ENCODE data around the gene PRMT3.
"Not testable (repeated sequence)": the region's sequence is repeated elsewhere in the genome, so short reads cannot be mapped to it uniquely, and the experiment has no call there.

PRMT3 gene

GRCh38 chr11:20457934-20458680 is 70.6 kb downstream of the PRMT3 start:
- no peak for DNase-seq (ENCODE audit: low spot score)

GRCh38 chr11:20458905-20459632 is 71.6 kb downstream of the PRMT3 start:
- DNase-seq (ENCODE audit: low spot score) = no peak

DNA sequence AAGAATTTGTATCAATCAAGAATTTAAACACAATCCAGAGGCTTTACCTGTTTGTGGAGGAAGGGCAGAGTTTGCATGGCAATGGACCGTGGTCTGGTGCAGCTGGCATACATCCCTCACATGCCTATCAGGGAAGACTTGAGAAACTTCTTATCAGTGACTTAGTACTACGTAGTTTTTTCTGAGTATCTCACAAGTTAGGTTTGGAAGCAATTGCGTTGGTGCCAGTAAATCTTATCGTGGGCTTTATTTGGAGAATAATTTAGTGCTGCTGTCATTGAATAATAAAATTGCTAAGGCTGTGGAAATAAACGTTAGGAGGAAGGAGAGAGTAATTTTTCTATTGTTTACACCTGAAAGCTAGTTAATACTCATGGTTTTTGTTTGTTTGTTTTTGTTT is 72.3 kb downstream of the PRMT3 start:
- DNase-seq (ENCODE audit: low spot score) = no peak

- no peak for DNase-seq (ENCODE audit: low spot score)
Measured at GRCh38 chr11:20464518-20464917, 77.0 kb downstream of the PRMT3 start.

DNA sequence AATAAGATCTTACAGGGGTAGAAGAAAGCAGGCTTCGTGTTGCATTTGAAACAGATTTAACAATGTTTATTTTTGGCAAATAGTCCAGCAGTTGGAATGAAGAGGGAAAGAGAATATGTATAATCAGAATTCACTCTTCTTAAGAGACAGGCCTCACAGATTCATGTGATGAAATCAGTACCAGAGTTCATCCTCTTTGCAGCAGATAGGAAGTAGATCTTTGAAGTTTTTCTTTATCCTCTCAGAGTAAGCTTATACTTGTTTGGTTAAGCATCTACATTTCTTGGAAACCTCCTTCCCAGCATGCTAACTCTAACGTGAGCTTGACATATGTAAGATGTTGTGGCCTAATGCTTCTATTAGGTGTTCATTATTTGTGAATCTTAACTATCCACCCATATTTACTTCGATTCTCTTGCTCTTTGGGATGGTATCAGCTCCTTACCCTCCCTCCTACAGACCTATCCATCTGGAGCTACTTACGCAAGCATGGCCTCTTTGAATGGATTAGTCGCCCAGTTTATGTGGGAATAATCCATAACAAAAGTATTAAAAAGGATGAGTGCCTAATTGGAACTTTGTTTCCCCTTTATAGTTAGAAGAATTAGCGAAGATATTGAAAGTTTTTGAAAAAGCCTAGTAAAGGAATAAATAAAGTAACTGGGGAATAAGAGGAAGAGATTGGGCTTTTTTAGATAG is 80.1 kb downstream of the PRMT3 start:
- DNase-seq (ENCODE audit: low spot score) = no peak

DNA sequence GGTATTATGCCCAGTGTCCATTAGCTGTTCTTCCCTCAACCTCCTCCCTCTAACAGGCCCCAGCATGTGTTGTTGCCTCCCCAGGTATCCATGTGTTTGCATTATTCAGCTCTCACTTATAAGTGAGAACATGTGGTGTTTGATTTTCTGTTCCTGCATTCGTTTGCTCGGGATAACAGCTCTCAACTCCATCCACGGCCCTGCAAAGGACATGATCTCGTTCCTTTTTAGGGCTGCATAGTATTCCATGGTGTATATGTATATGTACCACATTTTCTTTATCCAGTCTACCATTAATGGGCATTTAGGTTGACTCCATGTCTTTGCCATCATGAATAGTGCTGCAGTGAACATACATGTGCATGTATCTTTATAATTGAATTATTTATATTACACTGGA is 82.8 kb downstream of the PRMT3 start:
- DNase-seq (ENCODE audit: low spot score) = no peak

DNA sequence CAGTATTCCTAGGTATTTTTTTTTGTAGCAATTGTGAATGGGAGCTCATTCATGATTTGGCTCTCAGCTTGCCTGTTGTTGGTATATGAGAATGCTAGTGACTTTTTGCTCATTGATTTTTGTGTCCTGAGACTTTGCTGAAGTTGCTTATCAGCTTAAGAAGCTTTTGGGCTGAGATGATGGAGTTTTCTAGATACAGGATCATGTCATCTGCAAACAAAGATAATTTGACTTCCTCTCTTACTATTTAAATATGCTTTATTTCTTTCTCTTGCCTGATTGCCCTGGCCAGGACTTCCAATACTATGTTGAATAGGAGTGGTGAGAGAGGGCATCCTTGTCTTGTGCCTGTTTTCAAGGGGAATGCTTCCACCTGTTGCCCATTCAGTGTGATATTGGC is 84.4 kb downstream of the PRMT3 start:
- not testable (repeated sequence) for DNase-seq (ENCODE audit: low spot score)

DNA sequence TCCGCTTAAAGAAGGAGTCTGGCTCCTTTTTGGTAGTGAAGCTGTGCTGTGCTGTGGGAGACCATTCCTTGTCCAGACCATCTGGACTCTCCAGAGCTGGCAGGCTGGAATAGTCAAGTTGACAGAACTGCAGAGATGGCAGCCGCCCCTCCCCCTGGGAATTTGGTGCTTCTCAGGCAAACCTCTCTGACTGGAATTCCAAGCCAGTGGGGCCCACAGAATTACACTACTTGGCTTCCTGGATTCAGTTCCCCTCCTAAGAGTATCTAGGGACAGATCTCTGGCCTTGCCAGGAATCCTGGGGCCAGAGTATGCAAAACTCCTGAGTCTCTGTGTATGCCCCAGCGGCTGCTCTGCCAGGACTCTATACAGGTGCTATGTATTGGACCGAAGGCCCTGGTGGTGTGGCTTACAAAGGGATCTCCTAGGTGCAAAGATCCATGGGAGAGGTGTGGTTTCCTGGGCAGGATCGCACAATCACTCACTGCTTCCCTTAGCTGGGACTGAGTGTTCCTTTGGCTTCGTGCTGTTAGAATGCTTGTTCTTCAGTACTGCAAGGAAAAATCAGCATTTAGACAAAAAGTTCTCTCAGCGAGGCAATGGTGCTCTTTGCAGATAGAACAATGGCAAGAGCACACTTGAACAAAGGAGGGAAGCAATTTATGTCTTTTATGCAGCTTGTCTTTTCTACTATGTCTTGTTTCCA is 86.8 kb downstream of the PRMT3 start:
- no peak for DNase-seq (ENCODE audit: low spot score)

DNA sequence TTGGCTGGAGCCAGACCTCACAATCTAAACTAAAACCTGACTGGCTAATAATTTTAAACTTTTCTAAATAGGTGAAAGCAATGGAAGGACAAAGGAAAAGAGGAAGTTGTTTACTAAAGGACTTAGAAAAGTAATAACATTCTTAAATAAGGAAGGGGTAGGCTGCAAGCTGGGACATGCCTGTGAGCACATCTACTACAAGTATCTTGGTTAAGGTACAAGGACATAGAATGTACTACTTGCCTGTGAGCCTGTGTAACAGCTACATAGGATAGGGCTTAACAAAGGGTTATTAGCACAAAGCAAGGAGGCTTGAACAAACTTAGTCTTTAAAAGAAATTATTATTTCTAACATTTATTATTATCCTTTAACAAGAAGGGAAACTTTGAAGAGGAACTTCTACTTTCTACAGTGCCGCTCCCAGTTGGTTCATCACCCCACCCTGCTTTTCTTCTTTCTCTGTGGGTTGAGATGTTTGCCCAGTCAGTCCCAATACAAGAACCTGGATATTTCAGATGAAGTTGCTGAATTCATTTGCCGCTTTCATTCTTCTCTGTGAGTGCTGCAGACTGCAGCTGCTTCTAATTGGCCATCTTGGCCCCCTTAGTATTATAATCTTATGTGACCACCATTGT is 87.5 kb downstream of the PRMT3 start:
- DNase-seq (ENCODE audit: low spot score) = no peak

DNA sequence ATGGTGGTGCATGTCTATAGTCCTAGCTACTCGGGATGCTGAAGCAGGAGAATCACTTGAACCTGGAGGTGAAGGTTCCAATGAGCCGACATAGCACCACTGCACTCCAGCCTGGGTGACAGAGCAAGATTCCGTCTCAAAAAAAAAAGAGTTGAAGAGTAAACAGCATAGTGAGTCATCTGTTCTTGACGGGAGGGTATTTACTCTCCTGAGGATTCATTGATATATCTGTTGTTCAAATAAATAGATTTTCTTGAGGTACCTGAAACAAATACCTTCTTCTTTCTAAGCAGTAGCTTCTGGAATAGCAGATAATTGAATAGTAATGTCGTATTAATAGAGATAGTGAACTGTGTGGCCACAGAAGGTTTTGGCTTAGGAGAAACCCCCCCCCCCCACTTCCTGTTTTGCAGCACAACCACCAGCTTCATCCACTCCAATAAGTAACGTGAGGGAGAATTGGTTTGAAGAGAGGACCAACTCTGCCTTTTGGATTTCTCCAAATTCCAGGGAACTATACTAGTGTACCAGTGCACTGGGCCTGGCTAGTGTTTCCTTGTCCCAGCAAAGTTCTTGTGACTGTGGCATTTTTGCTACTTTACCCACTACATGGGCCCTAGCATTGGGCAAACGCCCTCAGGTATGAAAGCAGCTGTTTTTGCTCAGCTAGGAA is 90.0 kb downstream of the PRMT3 start:
- DNase-seq (ENCODE audit: low spot score) = no peak

GRCh38 chr11:20479513-20479912 is 92.0 kb downstream of the PRMT3 start:
- no peak for DNase-seq (ENCODE audit: low spot score)

GRCh38 chr11:20483931-20484330 is 96.4 kb downstream of the PRMT3 start:
- no peak for DNase-seq (ENCODE audit: low spot score)

- DNase-seq (ENCODE audit: low spot score) = not testable (repeated sequence)
Measured at GRCh38 chr11:20484416-20484815, 96.9 kb downstream of the PRMT3 start.

DNA sequence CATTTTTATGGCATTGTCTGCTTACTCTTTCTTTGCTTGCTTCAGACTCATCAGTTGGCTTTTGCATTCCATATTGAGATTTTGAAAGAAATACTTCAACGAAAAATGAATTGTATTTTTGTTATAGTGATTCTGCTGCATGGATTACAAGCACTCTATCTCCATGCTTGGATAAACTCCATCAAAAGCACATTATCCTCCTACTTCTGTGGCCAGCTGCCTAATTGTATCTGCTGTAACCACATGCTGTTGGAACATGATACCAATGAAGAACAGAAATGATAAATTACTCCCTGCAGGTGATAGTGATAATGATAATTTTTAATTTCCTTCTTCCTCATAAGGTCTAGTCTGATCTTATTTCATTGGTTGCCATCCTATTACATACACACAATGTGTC is 100.8 kb downstream of the PRMT3 start:
- no peak for DNase-seq (ENCODE audit: low spot score)

DNA sequence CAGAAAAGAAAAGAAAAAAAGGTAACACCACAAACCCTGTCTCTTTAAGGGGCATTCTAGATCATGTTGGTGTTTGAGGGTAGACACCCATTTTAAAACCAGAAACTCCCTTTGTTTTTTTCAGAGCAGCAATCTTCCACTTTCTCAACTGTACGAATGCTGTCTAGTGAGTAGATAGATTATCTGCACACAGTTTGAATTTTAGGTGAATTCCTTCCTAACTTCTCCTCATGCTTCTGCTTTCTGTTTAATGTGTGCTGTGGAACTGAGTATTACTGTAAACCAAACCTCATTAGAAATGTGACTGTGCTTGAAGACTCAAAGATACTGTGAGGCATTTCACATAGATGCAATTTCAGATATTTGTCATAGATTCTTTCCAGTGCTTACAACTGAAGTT is 102.4 kb downstream of the PRMT3 start:
- DNase-seq (ENCODE audit: low spot score) = no peak

- no peak for DNase-seq (ENCODE audit: low spot score)
Measured at GRCh38 chr11:20493340-20493739, 105.8 kb downstream of the PRMT3 start.

DNA sequence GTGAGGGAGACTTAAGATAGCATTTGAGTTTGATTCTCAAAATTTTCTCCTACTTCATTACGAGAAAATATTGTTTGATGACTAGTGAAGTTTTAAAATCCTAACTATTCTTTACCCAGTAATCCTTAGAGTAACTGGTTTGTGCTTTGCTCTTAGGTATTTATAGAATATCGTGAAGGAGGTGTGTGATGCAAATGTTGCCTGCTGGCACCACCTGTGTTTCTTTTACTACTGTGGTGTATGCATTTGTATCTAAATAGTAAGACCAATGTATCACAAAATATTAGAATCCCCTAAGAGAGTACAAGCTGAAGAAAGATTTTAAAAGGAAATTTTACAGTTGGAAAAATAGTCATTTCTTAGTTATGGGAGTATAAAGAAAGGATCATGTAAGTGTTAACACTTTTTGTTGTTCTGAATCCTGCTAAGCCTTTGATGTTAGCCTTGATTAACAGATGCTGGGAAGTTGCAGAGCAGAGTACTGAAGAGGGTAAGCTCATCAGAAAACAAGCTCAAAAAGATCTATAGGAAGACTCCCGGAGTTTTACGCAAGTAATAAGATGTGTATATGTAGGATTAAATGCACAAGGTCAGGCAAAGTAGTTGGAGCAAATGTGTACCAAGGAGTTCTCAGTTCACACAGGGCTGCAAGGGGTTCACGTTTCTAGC is 109.7 kb downstream of the PRMT3 start:
- DNase-seq (ENCODE audit: low spot score) = no peak

GRCh38 chr11:20501252-20501651 is 113.7 kb downstream of the PRMT3 start:
- no peak for DNase-seq (ENCODE audit: low spot score)

DNA sequence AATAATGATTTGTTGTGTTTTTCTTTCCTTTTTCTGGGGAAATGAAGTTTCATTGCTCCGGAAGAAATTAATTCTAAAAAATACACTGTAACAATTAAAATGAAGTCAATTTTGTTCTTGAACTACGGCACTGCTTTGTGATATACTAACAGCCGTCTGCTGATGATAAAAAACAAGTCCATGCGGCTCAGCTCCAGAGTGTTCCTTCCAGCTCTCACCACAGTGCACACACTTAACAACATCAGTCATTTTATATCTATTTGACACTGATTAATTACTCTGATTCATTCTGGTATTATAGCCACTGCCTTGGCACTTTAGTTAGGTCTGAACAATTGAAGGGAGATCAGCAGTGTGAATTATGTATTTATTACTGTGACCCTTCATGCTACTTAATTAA is 114.5 kb downstream of the PRMT3 start:
- DNase-seq (ENCODE audit: low spot score) = no peak

DNA sequence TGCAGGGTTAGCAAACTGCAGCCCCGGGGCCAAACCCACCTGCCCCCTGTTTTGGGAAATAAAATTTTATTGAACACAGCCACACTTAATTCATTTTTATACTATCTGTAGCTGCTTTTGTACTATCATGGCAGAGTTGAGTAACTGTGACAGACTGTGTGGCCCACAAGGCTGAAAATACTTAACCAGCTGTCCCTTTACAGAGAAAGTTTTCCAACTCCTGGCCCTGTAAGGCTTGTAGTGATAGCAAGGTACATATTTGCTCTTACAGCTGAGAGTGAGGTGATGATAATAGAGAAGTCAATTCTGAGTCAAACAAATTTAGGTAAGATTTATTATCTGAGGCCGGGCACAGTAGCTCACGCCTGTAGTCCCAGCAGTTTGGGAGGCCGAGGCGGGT is 124.5 kb downstream of the PRMT3 start:
- no peak for DNase-seq (ENCODE audit: low spot score)

DNA sequence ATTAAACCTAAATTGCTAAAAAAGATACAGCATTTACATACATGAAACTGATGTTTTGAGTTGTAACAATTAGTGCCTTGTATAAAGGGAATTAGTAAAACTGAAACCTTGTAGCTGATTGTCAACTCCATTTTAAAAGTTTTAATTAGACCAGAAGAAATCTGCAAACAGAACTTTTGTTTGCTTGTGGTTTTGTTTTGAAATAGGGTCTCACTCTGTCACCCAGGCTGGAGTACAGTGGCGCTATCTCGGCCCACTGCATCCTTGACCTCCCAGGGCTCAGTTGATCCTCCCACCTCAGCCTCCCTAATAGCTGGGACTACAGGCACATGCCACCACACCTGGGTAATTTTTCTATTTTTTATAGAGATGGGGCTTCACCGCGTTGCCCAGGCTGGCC is 125.4 kb downstream of the PRMT3 start:
- no peak for DNase-seq (ENCODE audit: low spot score)

Data from kidney capillary endothelial cell (primary cell).